IPS-20b (cell line): ENCODE results near the gene LNPEP.

Source experiments
- H3K27ac ChIP-seq: one replicate; pipeline ENCODE4 v1.5.1; 2013; ENCODE audit warnings: low read length
- H3K27me3 ChIP-seq: 2 replicates; pipeline ENCODE4 v1.6.1; 2013; ENCODE audit warnings: mild to moderate bottlenecking, low read length, inconsistent platforms; ENCODE audit not compliant: insufficient read depth
- H3K36me3 ChIP-seq: 2 replicates; pipeline ENCODE4 v1.6.1; 2013; ENCODE audit warnings: low read depth, mild to moderate bottlenecking, inconsistent platforms, low read length, moderate library complexity; ENCODE audit not compliant: insufficient read depth
- H3K4me1 ChIP-seq: 2 replicates; pipeline ENCODE4 v1.6.1; 2013; ENCODE audit warnings: mild to moderate bottlenecking, control low read depth, inconsistent platforms, low read length, moderate library complexity; ENCODE audit not compliant: insufficient read depth
- H3K4me3 ChIP-seq: 2 replicates; pipeline ENCODE4 v1.5.1; 2013; ENCODE audit warnings: mild to moderate bottlenecking, low read length, inconsistent platforms
- H3K9ac ChIP-seq: 2 replicates; pipeline ENCODE4 v1.6.1; 2013; ENCODE audit warnings: low read depth, mild to moderate bottlenecking, inconsistent platforms, low read length, moderate library complexity
- H3K9me3 ChIP-seq: 2 replicates; pipeline ENCODE4 v1.6.1; 2013; ENCODE audit warnings: mild to moderate bottlenecking, low read depth, low read length, inconsistent platforms; ENCODE audit not compliant: insufficient read depth

LNPEP gene

GRCh38 chr5:96990102-96990501 lies 54.2 kb downstream of the LNPEP start:
- H3K36me3 ChIP-seq: no peaks in the 10 kb centered on the region
- H3K4me1 ChIP-seq: no peaks in the 10 kb centered on the region

GRCh38 chr5:96991708-96992107 lies 55.8 kb downstream of the LNPEP start:
- Histone ChIP-seq H3K27me3 (no peaks in the 10 kb centered on the region), H3K9ac (no peak overlapping the region), H3K4me1 (no peaks in the 10 kb centered on the region), H3K27ac (no peak overlapping the region), H3K4me3 (no peak overlapping the region), H3K36me3 (no peaks in the 10 kb centered on the region), H3K9me3 (no peaks in the 10 kb centered on the region)

More at GRCh38 chr5:96990102-96990501, 54.2 kb downstream of the LNPEP start:
- H3K4me3 ChIP-seq: no peak overlapping the region
- H3K9me3 ChIP-seq: no peaks in the 10 kb centered on the region
- no peak overlapping the region for H3K9ac ChIP-seq
- no peaks in the 10 kb centered on the region for H3K27me3 ChIP-seq
- no peak overlapping the region for H3K27ac ChIP-seq

- H3K36me3 ChIP-seq: no peaks in the 10 kb centered on the region
Measured at GRCh38 chr5:96993760-96994159, 57.9 kb downstream of the LNPEP start.

GRCh38 chr5:96994493-96994892 lies 58.6 kb downstream of the LNPEP start:
- Histone ChIP-seq H3K36me3 (no peaks in the 10 kb centered on the region), H3K27ac (no peak overlapping the region), H3K9ac (no peak overlapping the region), H3K9me3 (no peaks in the 10 kb centered on the region), H3K27me3 (no peaks in the 10 kb centered on the region), H3K4me3 (no peak overlapping the region), H3K4me1 (no peaks in the 10 kb centered on the region)

More at GRCh38 chr5:96993760-96994159, 57.9 kb downstream of the LNPEP start:
- H3K27me3 ChIP-seq: no peaks in the 10 kb centered on the region
- no peak overlapping the region for H3K4me3 ChIP-seq
- no peaks in the 10 kb centered on the region for H3K4me1 ChIP-seq
- H3K27ac ChIP-seq: no peak overlapping the region
- no peaks in the 10 kb centered on the region for H3K9me3 ChIP-seq
- H3K9ac ChIP-seq: no peak overlapping the region

- Histone ChIP-seq H3K36me3 (no peaks in the 10 kb centered on the region), H3K27me3 (no peaks in the 10 kb centered on the region), H3K4me1 (no peaks in the 10 kb centered on the region), H3K9me3 (no peaks in the 10 kb centered on the region), H3K27ac (no peak overlapping the region), H3K4me3 (no peak overlapping the region), H3K9ac (no peak overlapping the region)
Measured at GRCh38 chr5:96995419-96995818, 59.5 kb downstream of the LNPEP start.

- no peak overlapping the region for H3K27ac ChIP-seq
- no peaks in the 10 kb centered on the region for H3K4me1 ChIP-seq
- no peaks in the 10 kb centered on the region for H3K27me3 ChIP-seq
- no peaks in the 10 kb centered on the region for H3K9me3 ChIP-seq
- H3K9ac ChIP-seq: no peak overlapping the region
- no peaks in the 10 kb centered on the region for H3K36me3 ChIP-seq
- H3K4me3 ChIP-seq: no peak overlapping the region
Measured at GRCh38 chr5:96997265-96997859, 61.5 kb downstream of the LNPEP start.

- Histone ChIP-seq H3K4me3 (no peak overlapping the region), H3K27ac (no peak overlapping the region), H3K9ac (no peak overlapping the region), H3K27me3 (no peaks in the 10 kb centered on the region), H3K4me1 (no peaks in the 10 kb centered on the region), H3K36me3 (no peaks in the 10 kb centered on the region), H3K9me3 (no peaks in the 10 kb centered on the region)
Measured at GRCh38 chr5:96999856-97000255, 64.0 kb downstream of the LNPEP start.

GRCh38 chr5:97000391-97000790 lies 64.5 kb downstream of the LNPEP start:
- no peaks in the 10 kb centered on the region for H3K27me3 ChIP-seq
- H3K9ac ChIP-seq: no peak overlapping the region
- no peaks in the 10 kb centered on the region for H3K36me3 ChIP-seq
- no peaks in the 10 kb centered on the region for H3K9me3 ChIP-seq
- no peak overlapping the region for H3K4me3 ChIP-seq
- no peaks in the 10 kb centered on the region for H3K4me1 ChIP-seq
- no peak overlapping the region for H3K27ac ChIP-seq

GRCh38 chr5:97002983-97003382 lies 67.1 kb downstream of the LNPEP start:
- Histone ChIP-seq H3K4me1 (no peaks in the 10 kb centered on the region), H3K27me3 (no peaks in the 10 kb centered on the region), H3K4me3 (no peak overlapping the region), H3K27ac (no peak overlapping the region), H3K9ac (no peak overlapping the region), H3K9me3 (no peaks in the 10 kb centered on the region), H3K36me3 (no peaks in the 10 kb centered on the region)

GRCh38 chr5:97004423-97005060 lies 68.7 kb downstream of the LNPEP start:
- Histone ChIP-seq H3K4me1 (no peaks in the 10 kb centered on the region), H3K36me3 (no peaks in the 10 kb centered on the region), H3K4me3 (no peak overlapping the region), H3K9me3 (no peaks in the 10 kb centered on the region), H3K9ac (no peak overlapping the region), H3K27me3 (no peaks in the 10 kb centered on the region), H3K27ac (no peak overlapping the region)

GRCh38 chr5:97006454-97007060 lies 70.7 kb downstream of the LNPEP start:
- Histone ChIP-seq H3K4me3 (no peak overlapping the region), H3K27ac (no peak overlapping the region), H3K36me3 (no peaks in the 10 kb centered on the region), H3K9me3 (no peaks in the 10 kb centered on the region), H3K4me1 (no peaks in the 10 kb centered on the region), H3K27me3 (no peaks in the 10 kb centered on the region), H3K9ac (no peak overlapping the region)

GRCh38 chr5:97009212-97009898 lies 73.5 kb downstream of the LNPEP start:
- Histone ChIP-seq H3K27me3 (no peaks in the 10 kb centered on the region), H3K27ac (no peak overlapping the region), H3K9me3 (no peaks in the 10 kb centered on the region), H3K4me3 (no peak overlapping the region), H3K4me1 (no peaks in the 10 kb centered on the region), H3K36me3 (no peaks in the 10 kb centered on the region), H3K9ac (no peak overlapping the region)
